HG03045 (cell line): ENCODE results near the gene ADCY3.
"Not testable (repeated sequence)": the region's sequence is repeated elsewhere in the genome, so short reads cannot be mapped to it uniquely, and the experiment has no call there.

ENCODE experiments used
- ATAC-seq: cut with Tn5 transposase; IDR thresholded peaks from one replicate; pipeline ENCODE4 v1.9.1; 2021; ENCODE audit warnings: mild to moderate bottlenecking, moderate library complexity; ENCODE audit not compliant: unreplicated experiment

Gene ADCY3

GRCh38 chr2:24819442-24820174 lies 100.4 kb downstream of the ADCY3 start:
- ATAC-seq: no peak

GRCh38 chr2:24818721-24819167 lies 101.3 kb downstream of the ADCY3 start:
- ATAC-seq: no peak

GRCh38 chr2:24816884-24817283 lies 103.2 kb downstream of the ADCY3 start:
- no peak for ATAC-seq

GRCh38 chr2:24816404-24816803 lies 103.6 kb downstream of the ADCY3 start:
- no peak for ATAC-seq

- no peak for ATAC-seq
Measured at GRCh38 chr2:24815171-24815570, 104.9 kb downstream of the ADCY3 start.

- no peak for ATAC-seq
Measured at GRCh38 chr2:24814516-24814915, 105.5 kb downstream of the ADCY3 start.

- ATAC-seq: no peak
Measured at GRCh38 chr2:24813691-24814137, 106.3 kb downstream of the ADCY3 start.

GRCh38 chr2:24809316-24810007 lies 110.6 kb downstream of the ADCY3 start:
- no peak for ATAC-seq

- ATAC-seq: no peak
Measured at GRCh38 chr2:24806661-24807036, 113.4 kb downstream of the ADCY3 start.

GRCh38 chr2:24805811-24806660 lies 114.0 kb downstream of the ADCY3 start:
- ATAC-seq: not testable (repeated sequence)

GRCh38 chr2:24800487-24800886 lies 119.5 kb downstream of the ADCY3 start:
- ATAC-seq: not testable (repeated sequence)

- ATAC-seq: no peak
Measured at GRCh38 chr2:24797644-24798043, 122.4 kb downstream of the ADCY3 start.

- no peak for ATAC-seq
Measured at GRCh38 chr2:24793761-24794435, 126.1 kb downstream of the ADCY3 start.

- peak; percentile 94 for ATAC-seq
Measured at GRCh38 chr2:24792874-24793760, 126.9 kb downstream of the ADCY3 start, which contains the start of the genes CENPO and PTRHD1. CENPO (plus strand) TSS chr2:24793425; CDS start chr2:24793920, 495 bp downstream. PTRHD1 (minus strand) TSS chr2:24793391; CDS start chr2:24793377, 14 bp downstream.

- no peak for ATAC-seq
Measured at GRCh38 chr2:24792542-24792873, 127.5 kb downstream of the ADCY3 start.

GRCh38 chr2:24791452-24791851 lies 128.6 kb downstream of the ADCY3 start:
- ATAC-seq: no peak

- ATAC-seq: no peak
Measured at GRCh38 chr2:24788816-24789215, 131.2 kb downstream of the ADCY3 start.

GRCh38 chr2:24787532-24787931 lies 132.5 kb downstream of the ADCY3 start:
- no peak for ATAC-seq

GRCh38 chr2:24785671-24786321 lies 134.2 kb downstream of the ADCY3 start:
- ATAC-seq: no peak
